Common myeloid progenitor, CD34-positive (primary cell): ENCODE measurements around the gene NSDHL.

ENCODE experiments used
- CTCF ChIA-PET: fragments of 350-600 bp; sonication (Branson Sonifier 250); formaldehyde crosslinking; loops from one replicate; lab custom pipeline; 2021; ENCODE audit warnings: antibody characterized with exemption; lab: Charles Lee
- POLR2A ChIA-PET: fragments of 350-600 bp; sonication (Branson Sonifier 250); formaldehyde crosslinking; loops from one replicate; lab custom pipeline; 2021; ENCODE audit warnings: antibody characterized with exemption; lab: Charles Lee
- DNase-seq, 3 donors: peaks; one replicate each; pipeline versions ENCODE4 v3.0.0 to v3.0.0-alpha.2; 2013
- H3K27ac ChIP-seq, 2 experiments: 1 replicate in 1 of 2; 2 replicates in 1 of 2; pipeline ENCODE4 v1.7.0; 2013; ENCODE audit warnings: inconsistent platforms in 2 of 2, low read length in 2 of 2, mild to moderate bottlenecking in 2 of 2, low read depth in 1 of 2, moderate library complexity in 1 of 2; ENCODE audit not compliant: severe bottlenecking in 2 of 2, insufficient read depth in 1 of 2, poor library complexity in 1 of 2
- H3K27me3 ChIP-seq, 5 experiments: replicated peaks in 2 of 5; 1 replicate in 3 of 5; 2 replicates in 2 of 5; pipeline versions ENCODE4 v1.6.1 to v1.7.0; 2013; ENCODE audit warnings: low read length in 4 of 5, mild to moderate bottlenecking in 2 of 5, moderate library complexity in 2 of 5, inconsistent platforms in 1 of 5; ENCODE audit not compliant: insufficient read depth in 5 of 5, control insufficient read depth in 4 of 5
- H3K36me3 ChIP-seq, 4 experiments: 1 replicate in 2 of 4; 2 replicates in 2 of 4; pipeline versions ENCODE4 v1.6.1 to v1.7.0; 2013; ENCODE audit warnings: low read length in 3 of 4, control low read depth in 1 of 4, mild to moderate bottlenecking in 1 of 4; ENCODE audit not compliant: control insufficient read depth in 4 of 4, insufficient read depth in 4 of 4
- H3K4me1 ChIP-seq, 4 experiments: 1 replicate in 3 of 4; 2 replicates in 1 of 4; pipeline versions ENCODE4 v1.6.1 to v1.7.1; 2013; ENCODE audit warnings: low read length in 3 of 4, mild to moderate bottlenecking in 3 of 4, control low read depth in 1 of 4, inconsistent platforms in 1 of 4, moderate library complexity in 1 of 4; ENCODE audit not compliant: control insufficient read depth in 4 of 4, insufficient read depth in 4 of 4; ENCODE audit errors: control extremely low read depth in 1 of 4
- H3K4me3 ChIP-seq, 7 experiments: 1 replicate in 4 of 7; 2 replicates in 3 of 7; pipeline versions ENCODE4 v1.5.1 to v1.7.0; 2013; ENCODE audit warnings: mild to moderate bottlenecking in 7 of 7, low read length in 6 of 7, moderate library complexity in 6 of 7, inconsistent platforms in 2 of 7, low read depth in 2 of 7, control low read depth in 1 of 7; ENCODE audit not compliant: insufficient read depth in 4 of 7, control insufficient read depth in 1 of 7; ENCODE audit errors: extremely low read depth in 1 of 7
- H3K9me3 ChIP-seq, 5 experiments: 1 replicate in 4 of 5; 2 replicates in 1 of 5; pipeline versions ENCODE4 v1.6.1 to v1.7.1; 2013; ENCODE audit warnings: low read length in 4 of 5, mild to moderate bottlenecking in 2 of 5, inconsistent platforms in 1 of 5, low read depth in 1 of 5, moderate library complexity in 1 of 5; ENCODE audit not compliant: control insufficient read depth in 4 of 5, insufficient read depth in 2 of 5; ENCODE audit errors: control extremely low read depth in 1 of 5
- WGBS: methylation state at CpG from one replicate; pipeline ENCODE4 v1.1.5; 2013; ENCODE audit not compliant: insufficient coverage; 5-methylcytosine and 5-hydroxymethylcytosine counted together

The NSDHL gene

GRCh38 chrX:152901816-152902501, 71.1 kb downstream of the NSDHL start:
- peaks cover 0 to 24% (median 2%) of the 10 kb centered on the region in 5 experiments for H3K27me3 ChIP-seq
- H3K4me1 ChIP-seq = peaks cover 0 to 11% (median 2%) of the 10 kb centered on the region in 4 experiments

GRCh38 chrX:152902502-152902820, 71.6 kb downstream of the NSDHL start:
- WGBS = 89% methylated on average over 4 of the region's 4 CpGs
- Histone ChIP-seq H3K9me3 (no peaks in the 10 kb centered on the region), H3K4me1 (peaks cover 0 to 14% (median 2%) of the 10 kb centered on the region in 4 experiments), H3K27ac (no peak overlapping the region), H3K36me3 (no peaks in the 10 kb centered on the region), H3K4me3 (no peak overlapping the region), H3K27me3 (peaks cover 0 to 20% (median 0%) of the 10 kb centered on the region in 5 experiments)
- ChIA-PET CTCF (interaction anchor here (6.8 kb wide), 1 partner anchor 11 kb away, joined by 44 read pairs; no protein-coding TSS in a partner anchor), POLR2A (no interaction called here)
- DNase-seq = no peak

More at GRCh38 chrX:152901816-152902501, 71.1 kb downstream of the NSDHL start:
- no peak for DNase-seq
- CTCF ChIA-PET = interaction anchor here (6.8 kb wide), 1 partner anchor 12 kb away, joined by 44 read pairs; no protein-coding TSS in a partner anchor
- Histone ChIP-seq H3K4me3 (no peak overlapping the region), H3K9me3 (no peaks in the 10 kb centered on the region), H3K36me3 (no peaks in the 10 kb centered on the region), H3K27ac (no peak overlapping the region)
- POLR2A ChIA-PET = no interaction called here
- WGBS = 92% methylated on average over 13 of the region's 15 CpGs

GRCh38 chrX:152903589-152903988, 72.7 kb downstream of the NSDHL start:
- Histone ChIP-seq H3K4me3 (no peak overlapping the region), H3K36me3 (no peaks in the 10 kb centered on the region), H3K27me3 (peaks cover 0 to 14% (median 0%) of the 10 kb centered on the region in 5 experiments), H3K9me3 (no peaks in the 10 kb centered on the region), H3K4me1 (peaks cover 0 to 10% (median 0%) of the 10 kb centered on the region in 4 experiments), H3K27ac (no peak overlapping the region)
- 84% methylated on average over 4 of the region's 9 CpGs for WGBS
- POLR2A ChIA-PET = no interaction called here
- CTCF ChIA-PET = interaction anchor here (1.2 to 6.8 kb wide), 3 partner anchors 10 to 24 kb away, joined by 3 to 44 read pairs (median 9); no protein-coding TSS in a partner anchor
- DNase-seq = no peak

GRCh38 chrX:152904151-152905080, 73.6 kb downstream of the NSDHL start:
- Histone ChIP-seq H3K27me3 (peaks cover 0 to 7% (median 0%) of the 10 kb centered on the region in 5 experiments), H3K4me3 (no peak overlapping the region), H3K9me3 (no peaks in the 10 kb centered on the region), H3K4me1 (peaks cover 0 to 10% (median 0%) of the 10 kb centered on the region in 4 experiments), H3K27ac (no peak overlapping the region), H3K36me3 (no peaks in the 10 kb centered on the region)
- peak; percentile 36 to 59 (median 55) for DNase-seq
- POLR2A ChIA-PET = no interaction called here
- CTCF ChIA-PET = interaction anchor here (1.0 to 6.8 kb wide), 6 partner anchors 10 to 41 kb away, joined by 3 to 44 read pairs (median 4); no protein-coding TSS in a partner anchor
- 51% methylated on average over 17 of the region's 20 CpGs for WGBS

GRCh38 chrX:152905081-152905420, 74.2 kb downstream of the NSDHL start:
- Histone ChIP-seq H3K4me1 (peaks cover 0 to 10% (median 0%) of the 10 kb centered on the region in 4 experiments), H3K9me3 (no peaks in the 10 kb centered on the region), H3K27me3 (peaks cover 0 to 6% (median 0%) of the 10 kb centered on the region in 5 experiments), H3K27ac (no peak overlapping the region), H3K4me3 (no peak overlapping the region), H3K36me3 (no peaks in the 10 kb centered on the region)
- ChIA-PET CTCF (interaction anchor here (0.7 to 6.8 kb wide), 8 partner anchors 9 to 74 kb away, joined by 3 to 44 read pairs (median 4); partner anchors contain the start of genes CETN2 and NSDHL), POLR2A (no interaction called here)
- DNase-seq = peak in 1 of 3 donors; percentile 26
- 81% methylated on average over 6 of the region's 8 CpGs for WGBS

GRCh38 chrX:152907084-152907651, 76.3 kb downstream of the NSDHL start:
- H3K4me1 ChIP-seq = peaks cover 0 to 10% (median 0%) of the 10 kb centered on the region in 4 experiments
- no peaks in the 10 kb centered on the region for H3K36me3 ChIP-seq
- peaks cover 0 to 6% (median 0%) of the 10 kb centered on the region in 5 experiments for H3K27me3 ChIP-seq
- ChIA-PET POLR2A (no interaction called here), CTCF (interaction anchor here (2.0 to 6.8 kb wide), 2 partner anchors 7 to 76 kb away, joined by 6 to 44 read pairs; partner anchors contain the start of genes CETN2 and NSDHL)
- no peaks in the 10 kb centered on the region for H3K9me3 ChIP-seq
- 34% methylated on average over 13 of the region's 17 CpGs for WGBS
- no peak overlapping the region for H3K27ac ChIP-seq
- peak overlapping the region in 2 of 7 experiments; percentile 11 to 55 for H3K4me3 ChIP-seq
- DNase-seq = peak; percentile 33 to 71 (median 63)
